Stimulated activated CD8-positive, alpha-beta memory T cell treated with anti-CD3 and anti-CD28 coated beads, Interleukin-2, amount 100 ng/mL, for 48 hours (primary cell): ENCODE results near the gene ADK.
A peak's percentile ranks its signal among the peaks of the same experiment; 100 is the strongest.
"Not testable (repeated sequence)": the region's sequence is repeated elsewhere in the genome, so short reads cannot be mapped to it uniquely, and the experiment has no call there.

Source experiments
- DNase-seq, 2 donors: peaks; one replicate each; pipeline ENCODE4 v3.0.0-alpha.2; 2020; ENCODE audit warnings: low read depth in 2 of 2

ADK gene

DNA sequence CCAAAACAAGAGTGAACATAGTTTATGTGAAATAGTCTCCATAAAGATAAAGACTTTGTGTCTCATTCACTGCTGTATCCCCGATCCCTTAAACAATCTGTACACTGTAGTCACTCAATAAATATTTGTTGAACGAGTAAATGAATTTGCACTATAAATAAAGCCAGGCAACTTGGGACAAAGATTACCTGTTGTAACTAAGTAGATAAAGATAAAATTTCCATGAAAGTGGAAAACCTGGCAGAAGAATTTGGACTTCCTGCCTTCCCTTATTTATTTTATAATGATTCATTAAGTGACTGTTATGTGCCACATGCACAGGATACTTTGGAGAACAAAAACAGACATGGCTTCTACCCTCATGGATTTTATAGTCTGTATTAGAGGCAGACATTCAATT is 397.7 kb downstream of the ADK start:
- DNase-seq: no peak

- DNase-seq: no peak
Observed at GRCh38 chr10:74556072-74556705, 405.2 kb downstream of the ADK start.

- no peak for DNase-seq
Observed at GRCh38 chr10:74557098-74557497, 406.1 kb downstream of the ADK start.

- DNase-seq: no peak
Observed at GRCh38 chr10:74558403-74558802, 407.4 kb downstream of the ADK start.

DNA sequence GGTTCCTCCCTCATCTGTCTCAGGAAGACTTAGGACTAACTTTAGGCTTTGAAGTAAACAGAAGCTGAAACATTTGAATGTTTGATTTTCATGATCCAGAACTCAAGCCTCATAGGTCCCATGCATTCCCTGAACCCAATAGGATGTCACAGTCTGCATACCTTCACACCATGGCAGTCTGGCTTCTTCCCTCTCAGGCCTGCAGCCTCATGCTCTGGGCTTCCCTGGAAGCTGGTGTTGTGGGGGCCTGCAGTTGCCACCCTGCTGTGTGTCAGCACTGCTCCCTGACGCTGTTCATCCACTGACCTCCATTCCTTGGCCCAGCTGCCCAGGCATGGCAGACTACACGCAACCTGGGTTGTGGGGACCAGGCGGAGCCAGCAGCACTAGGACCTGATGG is 407.9 kb downstream of the ADK start:
- no peak for DNase-seq

GRCh38 chr10:74568896-74569295 is 417.9 kb downstream of the ADK start:
- DNase-seq: not testable (repeated sequence)

GRCh38 chr10:74573497-74573896 is 422.5 kb downstream of the ADK start:
- DNase-seq: not testable (repeated sequence)

- DNase-seq: no peak
Observed at GRCh38 chr10:74575191-74575720, 424.2 kb downstream of the ADK start.

- no peak for DNase-seq
Observed at GRCh38 chr10:74575912-74576311, 424.9 kb downstream of the ADK start.

DNA sequence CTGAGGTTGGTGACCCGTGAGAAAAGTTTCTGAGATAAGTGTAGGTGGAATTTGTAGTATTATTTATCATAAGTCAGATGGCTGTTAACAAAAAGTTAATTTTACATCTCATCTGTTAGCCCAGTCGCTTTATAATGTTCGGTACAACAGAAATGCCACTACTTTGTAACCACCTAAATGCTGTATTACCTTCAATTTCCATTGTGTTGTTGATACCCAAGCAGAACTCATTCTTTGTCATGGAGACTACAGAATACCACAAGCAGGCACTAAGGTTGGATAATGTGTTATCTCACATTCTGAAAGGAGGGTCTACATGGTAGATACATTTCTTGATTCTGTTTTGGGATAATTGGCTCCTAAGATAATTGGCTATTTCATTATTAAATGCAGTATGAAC is 425.6 kb downstream of the ADK start:
- no peak for DNase-seq

DNA sequence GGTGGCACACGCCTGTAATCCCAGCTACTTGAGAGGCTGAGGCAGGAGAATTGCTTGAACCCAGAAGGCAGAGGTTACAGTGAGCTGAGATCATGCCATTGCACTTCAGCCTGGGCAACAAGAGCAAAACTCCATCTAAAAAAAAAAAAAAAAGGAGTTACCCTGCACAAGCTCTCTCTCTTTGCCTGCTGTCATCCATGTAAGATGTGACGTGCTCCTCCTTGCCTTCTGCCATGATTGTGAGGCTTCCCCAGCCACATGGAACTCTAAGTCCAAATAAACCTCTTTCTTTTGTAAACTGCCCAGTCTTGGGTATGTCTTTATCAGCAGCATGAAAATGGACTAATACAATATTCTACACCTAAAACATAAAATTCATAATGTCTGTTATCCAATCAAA is 429.4 kb downstream of the ADK start:
- DNase-seq: not testable (repeated sequence)

DNA sequence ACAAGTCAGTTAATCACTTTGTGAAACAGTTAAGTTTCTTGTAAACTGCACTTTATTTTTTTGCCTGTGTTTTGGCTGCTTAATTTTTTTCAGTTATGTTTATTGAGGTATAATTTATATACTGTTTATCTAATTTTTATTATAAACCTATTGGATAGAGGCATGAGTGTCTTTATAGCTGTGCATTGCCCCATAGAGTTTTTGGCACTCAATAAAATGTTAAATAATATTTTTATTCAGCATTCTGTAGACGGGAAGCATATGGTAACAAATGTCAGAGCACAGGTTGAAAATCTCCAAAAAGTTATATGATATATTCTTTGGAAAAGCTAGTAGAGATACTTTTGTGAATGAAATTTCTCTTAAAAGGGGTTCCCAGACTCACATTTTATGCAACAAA is 431.5 kb downstream of the ADK start:
- no peak for DNase-seq

DNA sequence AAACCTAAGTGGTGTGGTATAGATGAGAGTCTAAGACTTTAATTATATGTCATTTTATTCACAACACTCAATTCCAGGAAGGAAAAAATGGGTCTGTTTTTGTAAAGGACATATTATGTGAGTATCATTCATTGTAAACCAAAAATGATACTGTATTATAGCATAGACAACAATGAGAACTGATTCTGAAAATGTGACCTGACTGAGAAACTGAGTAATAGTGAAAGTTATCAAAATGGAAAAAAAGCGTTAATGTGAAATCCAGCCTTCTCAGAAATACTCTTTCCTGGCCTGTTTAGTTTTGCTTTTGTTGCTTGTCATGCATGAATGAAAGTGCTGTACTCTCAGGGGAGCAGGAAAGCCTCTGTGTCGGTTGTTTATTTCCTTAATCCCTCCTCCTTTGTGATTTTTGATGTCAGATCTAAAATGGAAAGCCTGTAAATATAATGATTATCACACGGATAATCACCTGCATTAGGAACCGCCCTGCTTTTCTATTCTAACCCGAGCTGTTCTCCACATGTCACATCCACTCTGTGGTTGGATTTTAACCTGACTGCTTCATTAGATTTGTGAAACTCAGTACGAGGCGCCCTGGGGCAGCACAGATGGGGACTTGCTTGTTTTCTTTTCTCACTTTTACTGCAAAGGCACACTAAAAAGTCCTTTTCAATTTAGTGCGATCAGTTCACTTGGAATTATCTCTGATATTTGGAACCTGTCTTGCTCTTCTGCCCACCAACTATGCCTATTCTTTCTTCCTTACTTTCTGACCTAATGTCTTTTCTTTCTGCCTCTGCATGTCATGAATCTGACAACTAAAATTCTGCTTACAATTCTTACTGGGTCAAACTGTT is 434.4 kb downstream of the ADK start:
- peak in 1 of 2 donors; percentile 23 for DNase-seq

DNA sequence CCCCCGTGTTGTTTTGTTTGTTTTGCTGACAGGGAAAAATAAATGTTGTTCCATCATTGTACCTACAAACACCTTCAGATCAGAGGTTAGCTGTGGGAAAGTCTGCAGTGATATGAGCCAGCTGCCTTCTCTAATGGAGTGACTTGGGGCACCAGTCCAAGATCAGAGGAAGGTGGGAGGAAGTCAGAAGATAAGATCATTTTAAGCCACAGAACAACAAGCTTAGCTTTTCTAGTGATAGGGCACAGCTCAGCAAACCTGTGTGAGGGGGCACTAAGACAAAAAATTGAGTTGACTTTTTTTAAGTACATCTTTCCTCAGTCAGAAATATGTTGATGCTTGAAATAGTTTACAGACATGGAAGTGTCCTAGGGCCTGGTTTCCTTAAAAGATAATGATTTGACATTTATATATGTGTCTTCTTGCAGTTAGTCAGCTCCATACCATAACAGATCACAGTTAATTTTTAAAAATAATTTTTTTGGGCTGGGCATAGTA is 435.1 kb downstream of the ADK start:
- DNase-seq: no peak

- no peak for DNase-seq
Observed at GRCh38 chr10:74587109-74587854, 436.3 kb downstream of the ADK start.

DNA sequence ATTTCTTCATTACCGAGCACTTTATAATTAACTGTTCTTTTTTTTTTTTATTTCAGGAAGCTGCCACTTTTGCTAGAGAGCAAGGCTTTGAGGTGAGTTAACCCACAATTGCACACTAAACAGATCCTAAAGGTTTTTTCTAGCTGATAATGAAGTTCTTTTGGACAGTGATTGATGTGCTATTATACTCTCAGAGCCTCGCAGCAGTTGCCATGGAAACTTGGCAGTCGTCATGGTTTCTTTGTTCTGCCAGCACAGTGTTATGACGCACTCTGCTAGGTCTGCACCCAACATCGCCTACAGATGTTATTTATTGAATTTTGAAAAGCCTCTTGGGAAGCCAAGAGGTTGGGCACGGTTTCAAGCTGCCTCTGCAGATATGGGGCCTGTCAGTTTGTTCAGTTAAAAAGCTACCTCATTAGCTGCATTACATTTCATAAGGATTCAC is 438.2 kb downstream of the ADK start:
- peak; percentile 39 to 62 for DNase-seq

- no peak for DNase-seq
Observed at GRCh38 chr10:74589851-74590250, 438.8 kb downstream of the ADK start.

DNA sequence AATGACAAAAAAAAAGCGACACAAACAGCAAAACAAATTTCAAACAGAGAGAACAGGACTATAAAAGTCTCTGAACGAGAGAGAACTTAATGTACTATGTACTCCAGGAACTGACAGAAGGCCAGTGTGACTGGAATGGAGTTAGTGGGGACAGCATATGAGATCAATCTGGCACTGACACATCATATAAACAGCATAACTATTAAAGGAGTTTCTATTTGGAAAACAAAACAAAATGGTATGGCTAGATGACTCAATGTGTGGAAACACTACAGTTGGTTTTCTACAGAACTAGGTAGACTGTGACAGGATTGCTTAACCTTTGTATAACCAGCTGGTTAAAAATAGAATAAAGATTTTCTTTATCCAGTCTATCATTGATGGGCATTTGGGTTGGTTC is 442.4 kb downstream of the ADK start:
- no peak for DNase-seq

GRCh38 chr10:74596713-74597112 is 445.7 kb downstream of the ADK start:
- DNase-seq: no peak

DNA sequence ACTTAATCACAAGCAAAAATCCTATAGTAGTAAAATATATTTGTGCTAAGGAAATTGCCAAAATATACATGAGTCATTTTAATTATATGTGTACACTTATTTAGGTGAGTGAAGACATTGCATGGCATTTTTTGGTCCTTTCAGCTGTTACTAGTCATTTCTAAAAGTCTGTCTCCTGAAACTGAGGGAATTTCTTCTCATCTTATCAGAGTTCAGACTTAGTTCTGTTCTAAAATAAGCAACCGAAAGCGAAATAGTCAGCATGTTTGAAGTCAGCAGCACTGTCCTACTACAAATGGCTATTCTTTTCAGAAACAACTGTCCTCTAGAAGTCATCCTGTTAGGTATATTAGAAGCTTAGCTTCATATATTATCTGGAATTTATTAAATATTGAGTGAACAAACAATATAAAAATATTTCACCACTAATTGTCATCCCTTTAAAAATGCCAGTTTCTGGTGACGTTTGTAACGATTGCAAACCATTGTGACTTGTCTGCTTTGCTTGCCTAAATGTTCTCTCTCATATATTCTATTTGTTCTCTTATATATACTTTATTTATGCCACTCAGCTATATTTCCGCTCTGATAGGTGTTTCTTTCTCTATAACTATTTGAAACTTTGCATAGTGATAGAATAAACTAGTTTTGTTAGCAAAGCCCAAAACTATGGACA is 448.0 kb downstream of the ADK start:
- DNase-seq: no peak

- DNase-seq: no peak
Observed at GRCh38 chr10:74599672-74600071, 448.7 kb downstream of the ADK start.

- DNase-seq: no peak
Observed at GRCh38 chr10:74600170-74600569, 449.1 kb downstream of the ADK start.
